CD8-positive, alpha-beta memory T cell (primary cell): ENCODE measurements around the gene UQCR11. TPM values are rescaled to one million over a fixed set of nuclear protein-coding genes. Genes with fewer than 3 reads are reported as not detected.
A peak's percentile ranks its signal among the peaks of the same experiment; 100 is the strongest.

Source experiments
- CTCF ChIA-PET: fragments of 350-600 bp; sonication (Branson Sonifier 250); formaldehyde crosslinking; loops from one replicate; lab custom pipeline; 2021; ENCODE audit warnings: antibody characterized with exemption; lab: Charles Lee
- POLR2A ChIA-PET: fragments of 350-600 bp; sonication (Branson Sonifier 250); formaldehyde crosslinking; loops from one replicate; lab custom pipeline; 2021; ENCODE audit warnings: antibody characterized with exemption; lab: Charles Lee
- DNase-seq, 5 donors: peaks; one replicate each; pipeline versions ENCODE4 v3.0.0 to v3.0.0-alpha.2; 2020 to 2022; ENCODE audit warnings: mixed read lengths in 1 of 5
- H3K27ac ChIP-seq: one replicate; pipeline ENCODE4 v1.7.0; 2013; ENCODE audit warnings: low read depth, mild to moderate bottlenecking, low read length, moderate library complexity
- H3K27me3 ChIP-seq: 2 replicates; pipeline ENCODE4 v1.7.0; 2013; ENCODE audit warnings: low read length, mild to moderate bottlenecking; ENCODE audit not compliant: insufficient read depth, poor library complexity, severe bottlenecking
- H3K36me3 ChIP-seq: 2 replicates; pipeline ENCODE4 v1.7.0; 2013; ENCODE audit warnings: mild to moderate bottlenecking, low read length, moderate library complexity; ENCODE audit not compliant: insufficient read depth
- H3K4me1 ChIP-seq: 2 replicates; pipeline ENCODE4 v1.7.0; 2013; ENCODE audit warnings: mild to moderate bottlenecking, low read length, moderate library complexity; ENCODE audit not compliant: insufficient read depth
- H3K4me3 ChIP-seq: 2 replicates; pipeline ENCODE4 v1.7.0; 2013; ENCODE audit warnings: mild to moderate bottlenecking, low read length
- H3K9me3 ChIP-seq: 2 replicates; pipeline ENCODE4 v1.7.0; 2013; ENCODE audit warnings: mild to moderate bottlenecking, low read length
- H3K27ac Mint-ChIP-seq, 8 donors: one replicate each; pipeline ENCODE4 v1.8.0; 2020 to 2021; ENCODE audit warnings: mixed read lengths in 8 of 8, mild to moderate bottlenecking in 6 of 8, inconsistent platforms in 3 of 8, moderate library complexity in 3 of 8
- H3K27me3 Mint-ChIP-seq, 2 donors: one replicate each; pipeline ENCODE4 v1.8.0; 2020 to 2021; ENCODE audit warnings: mixed read lengths in 2 of 2, mild to moderate bottlenecking in 1 of 2, moderate library complexity in 1 of 2
- H3K36me3 Mint-ChIP-seq, 3 donors: one replicate each; pipeline ENCODE4 v1.8.0; 2020 to 2021; ENCODE audit warnings: mixed read lengths in 3 of 3, inconsistent platforms in 1 of 3, mild to moderate bottlenecking in 1 of 3
- H3K4me1 Mint-ChIP-seq, 3 donors: one replicate each; pipeline ENCODE4 v1.8.0; 2020 to 2021; ENCODE audit warnings: mixed read lengths in 3 of 3, inconsistent platforms in 1 of 3, mild to moderate bottlenecking in 1 of 3
- H3K4me3 Mint-ChIP-seq, 7 donors: one replicate each; pipeline ENCODE4 v1.8.0; 2020 to 2021; ENCODE audit warnings: mixed read lengths in 7 of 7, mild to moderate bottlenecking in 6 of 7, moderate library complexity in 4 of 7, inconsistent platforms in 2 of 7
- H3K9me3 Mint-ChIP-seq, 5 donors: one replicate each; pipeline ENCODE4 v1.8.0; 2020 to 2022; ENCODE audit warnings: mixed read lengths in 5 of 5, mild to moderate bottlenecking in 3 of 5, moderate library complexity in 2 of 5, inconsistent platforms in 1 of 5
- polyA plus RNA-seq: library from polyadenylated mRNA; unstranded; fragments of 300-500 nt; fragmentation: Illumina TruSeq; gene quantifications from one replicate; pipeline ENCODE4 v1.2.3, GENCODE V29; 2021
- total RNA-seq, 2 experiments: library from RNA; stranded (reverse); gene quantifications; one replicate each; pipeline ENCODE4 v1.2.3, GENCODE V29; 2021

UQCR11 gene
- total and polyA plus RNA-seq, 3 experiments from 2014 or later: 239 to 613 (median 266) TPM

DNA sequence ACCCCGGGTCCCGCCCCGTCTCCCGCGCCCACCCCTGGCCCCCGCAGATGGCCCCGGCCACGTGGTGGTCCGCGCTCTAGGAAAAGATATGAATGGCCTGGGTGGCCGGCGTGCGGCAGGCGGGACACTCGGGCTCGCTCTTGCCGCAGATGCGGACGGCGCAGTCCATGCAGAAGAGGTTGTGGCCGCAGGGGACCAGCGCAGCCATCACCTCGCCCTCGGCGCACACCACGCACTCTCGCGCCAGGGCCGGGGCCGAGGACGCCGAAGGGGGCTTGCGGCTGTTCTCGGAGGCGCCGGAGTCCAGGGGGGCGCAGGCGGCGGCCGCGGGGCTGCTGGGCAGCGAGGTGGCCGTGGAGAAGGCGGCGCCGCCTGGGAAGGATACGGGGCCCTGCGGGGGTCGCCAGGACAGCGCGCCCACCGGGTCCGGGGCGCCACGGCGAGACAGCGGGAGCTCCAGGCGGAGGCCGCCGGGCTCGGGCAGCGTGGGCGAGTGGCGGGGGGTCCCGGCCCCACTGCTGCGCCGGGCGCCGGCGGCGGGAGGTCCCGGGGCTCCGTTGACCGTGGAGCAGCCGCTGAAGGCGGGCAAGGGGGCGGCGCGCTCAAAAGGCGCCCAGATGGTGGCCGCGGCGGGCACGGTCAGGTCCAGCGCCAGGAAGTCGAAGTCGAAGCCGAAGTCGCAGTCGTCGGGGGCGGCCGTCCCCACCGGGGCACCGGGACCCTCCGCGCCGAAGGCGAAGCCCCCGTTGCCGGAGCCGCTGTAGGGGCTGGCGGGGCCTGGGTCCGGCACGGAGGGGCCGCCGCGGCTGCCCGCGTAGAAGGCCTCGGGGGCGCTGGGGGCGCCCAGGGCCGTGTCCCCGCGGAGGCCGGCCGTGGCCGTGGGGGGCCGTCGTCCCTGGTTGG lies 49.5 kb downstream of the UQCR11 start:
- Histone ChIP-seq H3K27me3 (no peaks in the 10 kb centered on the region), H3K36me3 (no peaks in the 10 kb centered on the region), H3K4me1 (no peaks in the 10 kb centered on the region), H3K4me3 (no peak overlapping the region), H3K9me3 (no peaks in the 10 kb centered on the region), H3K27ac (no peak overlapping the region)
- Mint-ChIP-seq H3K4me3 (no peak overlapping the region), H3K4me1 (peaks cover 0 to 1% (median 0%) of the 10 kb centered on the region in 3 donors), H3K36me3 (no peaks in the 10 kb centered on the region), H3K9me3 (no peaks in the 10 kb centered on the region), H3K27me3 (peaks cover 2 to 6% of the 10 kb centered on the region in 2 donors), H3K27ac (no peak overlapping the region)
- CTCF ChIA-PET: no interaction called here
- POLR2A ChIA-PET: no interaction called here
- no peak for DNase-seq

DNA sequence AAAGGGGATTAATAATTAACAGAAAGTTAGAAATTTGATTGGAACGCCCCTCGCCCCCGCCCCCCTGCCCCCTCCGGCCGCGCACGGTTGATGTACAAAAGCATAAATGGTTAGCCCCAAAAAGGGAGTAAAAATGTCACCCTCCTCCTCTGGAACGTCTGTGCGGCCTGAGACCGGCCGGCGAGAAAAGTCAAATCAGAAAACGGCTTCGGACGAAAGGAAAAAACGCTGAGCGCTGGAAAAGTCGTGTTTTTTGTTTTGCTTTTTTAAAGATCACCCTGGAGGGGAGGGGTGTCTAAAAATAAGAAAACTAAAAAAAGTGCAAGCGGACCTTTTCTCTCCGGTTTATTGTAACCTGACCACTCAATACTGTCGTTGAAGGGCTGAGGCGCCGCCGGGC lies 50.3 kb downstream of the UQCR11 start:
- CTCF ChIA-PET: no interaction called here
- H3K4me3 ChIP-seq: no peak overlapping the region

GRCh38 chr19:1553415-1553814 lies 51.8 kb downstream of the UQCR11 start:
- H3K9me3 Mint-ChIP-seq: no peaks in the 10 kb centered on the region
- Histone ChIP-seq H3K4me1 (no peaks in the 10 kb centered on the region), H3K4me3 (no peak overlapping the region), H3K27me3 (no peaks in the 10 kb centered on the region), H3K27ac (no peak overlapping the region), H3K36me3 (no peaks in the 10 kb centered on the region), H3K9me3 (no peaks in the 10 kb centered on the region)
- no peak for DNase-seq
- no peaks in the 10 kb centered on the region for H3K36me3 Mint-ChIP-seq
- H3K27me3 Mint-ChIP-seq: peaks cover 2 to 6% of the 10 kb centered on the region in 2 donors
- no peak overlapping the region for H3K4me3 Mint-ChIP-seq
- CTCF ChIA-PET: no interaction called here
- POLR2A ChIA-PET: no interaction called here
- no peak overlapping the region for H3K27ac Mint-ChIP-seq
- H3K4me1 Mint-ChIP-seq: no peaks in the 10 kb centered on the region

More for the DNA sequence above, 50.3 kb downstream of the UQCR11 start:
- Mint-ChIP-seq H3K27me3 (peaks cover 2 to 6% of the 10 kb centered on the region in 2 donors), H3K4me3 (no peak overlapping the region), H3K27ac (no peak overlapping the region), H3K4me1 (peaks cover 0 to 1% (median 0%) of the 10 kb centered on the region in 3 donors), H3K36me3 (no peaks in the 10 kb centered on the region), H3K9me3 (no peaks in the 10 kb centered on the region)
- H3K4me1 ChIP-seq: no peaks in the 10 kb centered on the region
- H3K27me3 ChIP-seq: no peaks in the 10 kb centered on the region
- no peaks in the 10 kb centered on the region for H3K9me3 ChIP-seq
- H3K36me3 ChIP-seq: no peaks in the 10 kb centered on the region
- POLR2A ChIA-PET: no interaction called here
- no peak for DNase-seq
- no peak overlapping the region for H3K27ac ChIP-seq

DNA sequence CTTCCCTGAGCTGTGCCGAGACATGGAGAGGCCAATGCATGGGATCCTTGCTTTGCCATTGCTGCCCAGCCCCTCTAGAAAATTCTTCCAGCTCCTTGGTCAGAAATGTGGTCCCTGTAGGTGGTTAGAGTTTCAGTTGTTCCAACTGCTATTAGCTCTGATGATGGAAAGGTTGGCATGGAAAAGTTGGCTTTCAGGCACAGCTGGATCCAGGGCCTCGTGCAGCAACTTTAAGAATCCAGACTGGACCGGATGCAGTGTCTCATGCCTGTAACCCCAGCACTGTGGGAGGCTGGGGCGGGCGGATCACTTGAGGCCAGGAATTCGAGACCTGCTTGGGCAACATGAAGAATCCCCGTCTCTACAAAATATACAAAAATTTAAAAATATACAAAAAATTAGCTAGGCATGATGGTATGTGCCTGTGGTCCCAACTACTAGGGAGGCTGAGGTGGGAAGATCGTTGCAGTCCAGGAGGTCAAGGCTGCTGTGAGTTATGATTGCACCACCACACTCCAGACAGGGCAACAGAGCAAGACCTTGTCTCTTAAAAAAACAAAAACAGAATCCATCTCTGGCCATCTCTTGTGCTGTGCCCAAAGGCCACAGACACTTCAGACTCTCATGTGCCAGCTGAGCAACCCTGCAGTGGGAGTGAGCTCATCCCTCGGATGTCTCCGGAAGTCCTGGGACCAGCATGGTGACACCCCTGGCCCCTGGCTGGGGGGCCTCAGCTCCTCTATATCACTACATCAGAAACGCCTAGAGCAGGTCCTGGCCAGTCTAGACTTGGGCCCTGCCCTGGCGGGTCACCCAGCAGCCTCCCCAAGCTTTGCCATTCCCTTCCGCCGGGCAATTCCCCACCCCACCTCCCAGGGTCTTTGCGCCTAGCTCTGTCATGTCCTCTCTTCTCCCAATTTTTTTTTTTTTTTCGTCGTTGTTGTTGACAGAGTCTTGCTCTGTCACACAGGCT lies 53.9 kb downstream of the UQCR11 start:
- Mint-ChIP-seq H3K9me3 (no peaks in the 10 kb centered on the region), H3K36me3 (no peaks in the 10 kb centered on the region), H3K27me3 (peaks cover 2 to 10% of the 10 kb centered on the region in 2 donors), H3K4me1 (peaks cover 0 to under 1% (median 0%) of the 10 kb centered on the region in 3 donors), H3K4me3 (no peak overlapping the region), H3K27ac (peak overlapping the region in 3 of 8 donors; percentile 68 to 75 (median 73))
- POLR2A ChIA-PET: no interaction called here
- Histone ChIP-seq H3K36me3 (no peaks in the 10 kb centered on the region), H3K9me3 (no peaks in the 10 kb centered on the region), H3K4me1 (peaks cover 2% of the 10 kb centered on the region), H3K27me3 (no peaks in the 10 kb centered on the region), H3K4me3 (no peak overlapping the region), H3K27ac (no peak overlapping the region)
- CTCF ChIA-PET: interaction anchor here (1.7 kb wide), 1 partner anchor 121 kb away, joined by 4 read pairs; no protein-coding TSS in a partner anchor
- no peak for DNase-seq

GRCh38 chr19:1549332-1549945 lies 55.8 kb downstream of the UQCR11 start:
- POLR2A ChIA-PET: no interaction called here
- H3K36me3 ChIP-seq: no peaks in the 10 kb centered on the region
- H3K4me3 ChIP-seq: no peak overlapping the region
- H3K27me3 Mint-ChIP-seq: peaks cover 10 to 13% of the 10 kb centered on the region in 2 donors
- no peaks in the 10 kb centered on the region for H3K36me3 Mint-ChIP-seq
- no peaks in the 10 kb centered on the region for H3K27me3 ChIP-seq
- CTCF ChIA-PET: interaction anchor here (0.9 kb wide), 1 partner anchor 217 kb away, joined by 4 read pairs; no protein-coding TSS in a partner anchor
- no peaks in the 10 kb centered on the region for H3K9me3 Mint-ChIP-seq
- H3K27ac Mint-ChIP-seq: no peak overlapping the region
- H3K27ac ChIP-seq: no peak overlapping the region
- no peaks in the 10 kb centered on the region for H3K9me3 ChIP-seq
- DNase-seq: no peak
- peaks cover 7% of the 10 kb centered on the region for H3K4me1 ChIP-seq
- no peak overlapping the region for H3K4me3 Mint-ChIP-seq
- H3K4me1 Mint-ChIP-seq: peaks cover 0 to 5% (median 3%) of the 10 kb centered on the region in 3 donors

Other genes starting within 250 kb of the UQCR11 start
- gene NDUFS7, start 221.6 kb downstream of the UQCR11 start, total RNA-seq: 100 to 1,000 TPM; 102 to 104 TPM
- 207 TPM for gene NDUFS7, start 221.6 kb downstream of the UQCR11 start, polyA plus RNA-seq
- gene GAMT, start 203.9 kb downstream of the UQCR11 start, total RNA-seq: 10 to 100 TPM; 29.0 to 29.5 TPM
- 20.4 TPM for gene GAMT, start 203.9 kb downstream of the UQCR11 start, polyA plus RNA-seq
- 100 to 1,000 TPM; 253 TPM for gene DAZAP1, start 197.9 kb downstream of the UQCR11 start, total RNA-seq
- gene DAZAP1, start 197.9 kb downstream of the UQCR11 start, polyA plus RNA-seq: 7.7 TPM
- 1,000 to 10,000 TPM; 1,485 to 1,540 TPM for gene RPS15, start 167.1 kb downstream of the UQCR11 start, total RNA-seq
- gene RPS15, start 167.1 kb downstream of the UQCR11 start, polyA plus RNA-seq: 2,756 TPM
- under 1 TPM; 0.09 to 0.11 TPM for gene APC2, start 155.3 kb downstream of the UQCR11 start, total RNA-seq
- gene APC2, start 155.3 kb downstream of the UQCR11 start, polyA plus RNA-seq: not detected
- gene C19orf25, start 126.2 kb downstream of the UQCR11 start, total RNA-seq: 10 to 100 TPM; 36.9 to 41.4 TPM
- gene C19orf25, start 126.2 kb downstream of the UQCR11 start, polyA plus RNA-seq: 56.7 TPM
- 1 to 10 TPM; 1.0 to 1.3 TPM for gene PCSK4, start 115.1 kb downstream of the UQCR11 start, total RNA-seq
- 1.0 TPM for gene PCSK4, start 115.1 kb downstream of the UQCR11 start, polyA plus RNA-seq
- gene REEP6, start 114.3 kb downstream of the UQCR11 start, total RNA-seq: 1 to 10 TPM; 1.8 to 2.0 TPM
- 4.5 TPM for gene REEP6, start 114.3 kb downstream of the UQCR11 start, polyA plus RNA-seq
- gene ADAMTSL5, start 92.4 kb downstream of the UQCR11 start, total RNA-seq: 1 to 10 TPM; 2.3 to 2.7 TPM
- gene ADAMTSL5, start 92.4 kb downstream of the UQCR11 start, polyA plus RNA-seq: 1.0 TPM
- not detected for gene PLK5, start 81.4 kb downstream of the UQCR11 start, total RNA-seq
- gene PLK5, start 81.4 kb downstream of the UQCR11 start, polyA plus RNA-seq: not detected
- gene MEX3D, start 37.1 kb downstream of the UQCR11 start, total RNA-seq: 10 to 100 TPM; 10.8 TPM
- not detected for gene MEX3D, start 37.1 kb downstream of the UQCR11 start, polyA plus RNA-seq
- 100 to 1,000 TPM; 127 to 138 TPM for gene MBD3, start 12.6 kb downstream of the UQCR11 start, total RNA-seq
- 13.7 TPM for gene MBD3, start 12.6 kb downstream of the UQCR11 start, polyA plus RNA-seq
- 10 to 100 TPM; 96.0 to 97.0 TPM for gene TCF3, start 47.2 kb upstream of the UQCR11 start, total RNA-seq
- 13.3 TPM for gene TCF3, start 47.2 kb upstream of the UQCR11 start, polyA plus RNA-seq
- gene ONECUT3, start 148.0 kb upstream of the UQCR11 start, total RNA-seq: not detected
- gene ONECUT3, start 148.0 kb upstream of the UQCR11 start, polyA plus RNA-seq: not detected
- 1 to 10 TPM in 1 of 2 experiments, under 1 TPM in 1; 0.97 to 1.6 TPM for gene ATP8B3, start 206.8 kb upstream of the UQCR11 start, total RNA-seq
- gene ATP8B3, start 206.8 kb upstream of the UQCR11 start, polyA plus RNA-seq: 2.4 TPM
- gene REXO1, start 243.0 kb upstream of the UQCR11 start, total RNA-seq: 10 to 100 TPM; 61.0 to 63.7 TPM
- 8.7 TPM for gene REXO1, start 243.0 kb upstream of the UQCR11 start, polyA plus RNA-seq